HG03066 (cell line): ENCODE measurements around the gene HBD.
"Not testable (repeated sequence)": the region's sequence is repeated elsewhere in the genome, so short reads cannot be mapped to it uniquely, and the experiment has no call there.

Experiments used
- ATAC-seq: cut with Tn5 transposase; IDR thresholded peaks from one replicate; pipeline ENCODE4 v1.9.1; 2021; ENCODE audit warnings: low read depth; ENCODE audit not compliant: unreplicated experiment

The HBD gene

GRCh38 chr11:5254023-5254422 lies 19.7 kb upstream of the HBD start:
- not testable (repeated sequence) for ATAC-seq

- ATAC-seq: not testable (repeated sequence)
Observed at GRCh38 chr11:5253440-5253839, 19.2 kb upstream of the HBD start.

- no peak for ATAC-seq
Observed at GRCh38 chr11:5252919-5253265, 18.6 kb upstream of the HBD start.

GRCh38 chr11:5252192-5252918 lies 18.1 kb upstream of the HBD start:
- ATAC-seq: no peak

- ATAC-seq: no peak
Observed at GRCh38 chr11:5251746-5252145, 17.5 kb upstream of the HBD start.

GRCh38 chr11:5250543-5251204 lies 16.4 kb upstream of the HBD start:
- no peak for ATAC-seq

- ATAC-seq: not testable (repeated sequence)
Observed at GRCh38 chr11:5249807-5250396, 15.6 kb upstream of the HBD start, which contains the start of gene HBG1. Gene HBG1 (minus strand): TSS chr11:5249857. CDS start chr11:5249804, 53 bp downstream.

- not testable (repeated sequence) for ATAC-seq
Observed at GRCh38 chr11:5248498-5248897, 14.2 kb upstream of the HBD start.

- no peak for ATAC-seq
Observed at GRCh38 chr11:5247472-5248192, 13.3 kb upstream of the HBD start.

GRCh38 chr11:5246772-5247471 lies 12.6 kb upstream of the HBD start:
- ATAC-seq: no peak

- ATAC-seq: no peak
Observed at GRCh38 chr11:5245155-5245554, 10.9 kb upstream of the HBD start.

- no peak for ATAC-seq
Observed at GRCh38 chr11:5243816-5244180, 9.5 kb upstream of the HBD start.

GRCh38 chr11:5242933-5243815 lies 8.9 kb upstream of the HBD start:
- ATAC-seq: peak; percentile 53

- ATAC-seq: no peak
Observed at GRCh38 chr11:5242208-5242607, 7.9 kb upstream of the HBD start.

GRCh38 chr11:5241458-5241857 lies 7.2 kb upstream of the HBD start:
- no peak for ATAC-seq

- no peak for ATAC-seq
Observed at GRCh38 chr11:5240458-5240857, 6.2 kb upstream of the HBD start.

GRCh38 chr11:5240056-5240455 lies 5.8 kb upstream of the HBD start:
- no peak for ATAC-seq

GRCh38 chr11:5239046-5239445 lies 4.8 kb upstream of the HBD start:
- ATAC-seq: no peak

GRCh38 chr11:5238486-5238885 lies 4.2 kb upstream of the HBD start:
- ATAC-seq: no peak

- ATAC-seq: no peak
Observed at GRCh38 chr11:5237420-5237819, 3.1 kb upstream of the HBD start.
